Ramos (cell line): ENCODE data around the gene SCNN1B.

Experiments used
- in situ Hi-C: fragments of 300-500 bp; cut with MboI; formaldehyde crosslinking; loops from one replicate; pipeline ENCODE4 v1.14.3; 2022; ENCODE audit warnings: low sequenced_read_pairs; ENCODE audit not compliant: unreplicated experiment

The SCNN1B gene

GRCh38 chr16:23288209-23288608 lies 13.9 kb upstream of the SCNN1B start:
- in situ Hi-C loops, result no loop called here

DNA sequence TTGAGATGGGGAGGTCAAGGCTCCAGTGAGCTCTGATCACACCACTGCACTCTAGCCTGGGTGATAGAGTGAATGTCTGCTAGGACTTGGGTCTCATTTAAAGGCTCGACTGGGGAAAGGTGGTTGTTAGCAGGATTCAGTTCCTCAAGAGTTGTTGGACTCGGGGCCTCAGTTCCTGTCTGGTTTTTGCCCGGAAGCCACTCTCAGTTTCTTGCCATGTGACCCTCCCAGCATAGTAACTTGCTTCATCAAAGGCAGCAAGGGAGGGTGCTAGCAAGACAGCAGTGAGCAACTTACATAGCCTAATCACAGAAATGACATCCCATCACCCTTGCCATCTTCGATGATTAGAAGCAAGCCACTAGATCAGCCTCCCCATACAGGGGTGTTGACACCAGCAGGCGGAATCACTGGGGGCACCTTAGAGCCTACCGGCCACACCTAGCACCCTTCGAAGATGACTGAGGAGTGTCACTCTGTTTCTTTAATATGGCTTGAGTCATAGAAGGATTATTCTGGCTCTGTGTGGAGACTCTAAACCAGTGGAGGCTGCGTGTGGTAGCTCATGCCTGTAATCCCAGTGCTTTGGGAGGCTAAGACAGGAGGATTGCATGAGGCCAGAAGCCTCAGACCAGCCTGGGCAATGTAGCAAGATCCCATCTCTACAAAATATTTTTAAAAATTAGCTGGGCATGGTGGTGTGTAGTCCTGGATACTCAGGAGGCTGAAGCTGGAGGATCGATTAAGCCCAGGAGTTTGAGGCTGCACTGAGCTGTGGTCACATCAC lies 13.2 kb upstream of the SCNN1B start:
- in situ Hi-C loops, result no loop called here

DNA sequence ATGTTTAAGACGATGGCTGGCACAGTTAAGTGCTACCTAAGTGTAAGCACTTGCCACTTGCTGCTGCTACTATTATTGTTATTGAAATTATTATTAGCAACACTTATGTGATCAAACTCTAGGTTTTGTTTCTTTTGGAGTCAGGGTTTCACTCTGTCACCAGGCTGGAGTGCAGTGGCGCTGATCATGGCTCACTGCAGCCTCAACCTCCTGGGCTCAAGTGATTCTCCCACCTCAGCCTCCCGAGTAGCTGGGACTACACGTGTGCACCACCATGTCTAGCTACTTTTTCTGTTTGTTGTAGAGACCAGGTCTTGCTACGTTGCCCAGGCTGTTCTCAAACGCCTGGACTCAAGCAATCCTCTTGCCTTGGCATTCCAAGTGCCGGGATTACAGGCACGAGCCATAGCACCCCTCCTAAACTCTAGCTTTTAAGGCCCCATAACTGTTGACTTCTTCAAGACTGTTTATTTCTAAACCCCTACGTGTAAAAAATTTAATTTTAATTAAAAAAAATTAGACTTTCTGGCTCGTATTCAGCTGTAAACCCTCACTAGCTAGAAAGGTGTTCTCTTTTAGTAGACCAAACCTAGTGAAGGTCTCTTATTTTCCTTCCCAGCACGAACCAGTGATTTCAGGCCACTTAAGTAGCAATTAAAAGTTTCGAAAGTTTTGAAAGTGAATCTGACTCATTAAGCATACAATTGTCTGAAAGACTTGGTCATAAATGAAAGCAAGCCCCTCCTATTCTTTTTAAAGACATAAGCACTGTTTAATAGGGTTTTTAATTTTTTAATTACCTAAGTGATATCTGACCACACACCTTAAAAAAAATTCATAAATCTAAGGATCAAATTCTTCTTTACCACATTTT lies 11.7 kb upstream of the SCNN1B start:
- in situ Hi-C loops, result loop anchor here (10.0 kb wide), 1 partner anchor 144 kb away; no protein-coding TSS in a partner anchor

GRCh38 chr16:23293016-23293415 lies 9.1 kb upstream of the SCNN1B start:
- in situ Hi-C loops, result loop anchor here (10.0 kb wide), 1 partner anchor 142 kb away; no protein-coding TSS in a partner anchor

GRCh38 chr16:23294260-23294659 lies 7.8 kb upstream of the SCNN1B start:
- in situ Hi-C loops, result loop anchor here (10.0 kb wide), 1 partner anchor 141 kb away; no protein-coding TSS in a partner anchor

GRCh38 chr16:23296994-23297393 lies 5.1 kb upstream of the SCNN1B start:
- in situ Hi-C loops, result loop anchor here (10.0 kb wide), 1 partner anchor 138 kb away; no protein-coding TSS in a partner anchor

DNA sequence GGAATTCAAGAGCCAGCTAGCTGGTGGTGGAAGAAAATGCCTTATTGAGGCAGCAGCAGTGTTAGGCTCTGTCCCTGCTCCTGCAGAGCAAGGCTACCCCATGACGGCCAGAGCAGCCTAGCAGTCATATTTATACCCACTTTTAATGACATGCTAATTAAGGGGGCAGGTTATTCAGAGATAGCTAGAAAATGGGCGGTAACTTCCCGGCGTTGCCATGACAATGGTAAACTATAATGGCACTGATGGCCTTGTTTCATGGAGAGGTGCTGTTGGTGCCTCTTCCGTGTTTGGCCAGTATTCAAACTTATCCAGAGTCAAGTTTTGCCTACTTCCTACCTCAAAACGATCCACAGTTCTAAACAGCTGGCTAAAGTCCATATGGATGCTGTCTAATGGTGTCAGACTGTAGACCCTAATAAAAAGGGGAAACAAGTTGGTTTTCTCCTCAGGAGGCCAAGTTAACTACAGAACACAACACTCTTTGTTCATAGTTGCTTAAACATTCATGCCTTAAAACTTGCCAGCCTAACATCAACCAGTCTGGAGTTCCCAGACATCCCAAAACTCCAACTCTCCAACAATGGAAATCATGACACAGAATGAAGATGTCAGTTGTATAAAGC lies 3.7 kb upstream of the SCNN1B start:
- in situ Hi-C loops, result loop anchor here (10.0 kb wide), 1 partner anchor 136 kb away; no protein-coding TSS in a partner anchor

- in situ Hi-C loops, result loop anchor here (10.0 kb wide), 1 partner anchor 135 kb away; no protein-coding TSS in a partner anchor
These were observed 2.3 kb upstream of the SCNN1B start for GRCh38 chr16:23299815-23300214.

DNA sequence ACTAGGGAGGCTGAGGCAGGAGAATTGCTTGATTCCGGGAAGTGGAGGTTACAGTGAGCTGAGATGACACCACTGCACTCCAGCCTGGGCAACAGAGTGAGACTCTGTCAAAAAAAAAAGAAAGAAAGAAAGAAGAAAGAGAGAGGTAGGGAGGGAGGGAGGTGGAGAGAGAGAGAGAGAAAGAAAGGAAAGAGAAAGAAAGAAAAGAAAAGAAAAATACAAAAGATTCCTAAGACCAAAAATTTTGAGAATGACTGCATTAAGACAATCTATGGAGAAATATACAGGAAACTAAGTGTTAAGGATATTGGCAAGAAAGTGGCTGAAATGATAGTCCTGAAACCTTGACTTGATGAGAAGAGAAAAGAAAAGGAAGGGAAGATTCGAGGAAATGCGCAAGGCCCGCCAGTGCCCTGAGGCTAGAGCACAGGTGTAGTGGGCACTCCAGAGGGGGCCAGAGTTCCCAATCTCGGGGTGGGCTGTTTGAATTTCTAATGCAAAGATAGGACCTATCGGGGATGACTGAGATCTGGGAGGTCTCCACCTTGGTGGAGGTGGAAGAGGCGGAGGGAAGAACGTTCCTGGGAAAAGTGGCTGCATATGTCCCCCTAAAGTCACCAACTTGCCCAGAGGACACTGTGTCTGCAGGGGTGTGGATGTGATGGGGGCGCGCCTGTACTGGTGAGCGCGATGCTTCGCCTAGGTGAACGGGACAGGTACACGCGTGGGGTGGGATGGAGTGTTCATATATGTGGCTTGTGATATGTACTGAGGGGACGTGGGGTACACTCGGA lies 654 bp upstream of the SCNN1B start:
- in situ Hi-C loops, result no loop called here

GRCh38 chr16:23303685-23304084 lies 1.6 kb downstream of the SCNN1B start:
- in situ Hi-C loops, result no loop called here

- in situ Hi-C loops, result no loop called here
These were observed 2.5 kb downstream of the SCNN1B start for GRCh38 chr16:23304620-23305019.

DNA sequence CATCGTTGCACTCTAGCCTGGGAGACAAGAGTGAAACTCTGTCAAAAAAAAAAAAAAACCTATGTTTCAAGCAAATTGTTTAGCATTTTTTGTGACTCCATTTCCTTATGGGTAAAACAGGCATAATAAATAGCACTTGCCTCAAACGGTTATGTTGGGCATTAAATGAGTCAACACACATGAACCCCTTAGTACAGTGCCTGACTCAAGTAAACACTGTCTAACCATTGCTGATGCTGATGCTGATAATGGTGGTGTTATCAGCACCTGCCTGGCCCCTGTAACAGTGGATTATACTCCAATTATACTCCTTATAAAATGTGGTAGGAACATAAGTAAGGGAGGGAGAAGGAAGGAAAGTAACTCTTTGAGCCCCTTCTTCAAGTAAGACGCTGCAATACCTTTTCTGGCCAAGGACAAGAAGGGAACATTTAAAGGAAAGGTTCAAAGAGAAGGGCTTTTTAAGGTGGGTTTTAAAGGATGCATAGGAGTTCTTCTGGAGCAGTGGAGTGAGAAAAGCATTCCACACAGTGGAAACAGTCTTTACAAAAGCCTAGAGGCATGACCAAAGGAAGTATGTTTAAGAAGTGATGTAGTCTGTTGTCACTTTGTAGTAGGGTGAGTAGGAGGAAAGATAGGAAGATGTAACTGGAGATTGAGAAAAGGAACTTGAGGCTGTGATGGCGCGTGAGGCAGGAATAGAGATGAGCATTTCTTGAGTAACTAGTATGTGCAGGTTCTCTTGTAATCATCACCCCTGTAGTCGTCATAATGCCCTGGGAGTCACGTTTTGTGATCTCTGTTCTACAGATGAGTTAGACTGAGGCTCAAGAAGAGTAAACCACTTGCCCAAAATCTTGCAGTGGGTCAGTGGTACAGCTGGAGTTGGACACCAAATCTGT lies 4.3 kb downstream of the SCNN1B start:
- in situ Hi-C loops, result no loop called here

GRCh38 chr16:23310217-23310616 lies 8.1 kb downstream of the SCNN1B start:
- in situ Hi-C loops, result loop anchor here (10.0 kb wide), 1 partner anchor 115 kb away; no protein-coding TSS in a partner anchor

GRCh38 chr16:23310744-23311143 lies 8.6 kb downstream of the SCNN1B start:
- in situ Hi-C loops, result loop anchor here (10.0 kb wide), 1 partner anchor 114 kb away; no protein-coding TSS in a partner anchor

DNA sequence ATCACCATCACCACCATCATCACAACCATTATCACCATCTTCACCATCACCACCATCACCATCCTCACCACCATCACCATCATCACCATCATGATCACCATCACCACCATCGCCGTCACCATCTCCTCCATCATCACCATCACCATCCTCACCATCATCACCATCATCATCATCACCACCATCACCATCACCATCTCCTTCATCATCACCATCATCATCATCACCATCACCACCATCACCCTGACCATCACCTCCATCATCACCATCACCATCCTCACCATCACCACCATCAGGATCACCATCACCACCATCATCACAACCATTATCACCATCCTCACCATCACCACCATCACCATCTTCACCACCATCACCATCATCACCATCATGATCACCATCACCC lies 14.1 kb downstream of the SCNN1B start:
- in situ Hi-C loops, result loop anchor here (10.0 kb wide), 1 partner anchor 109 kb away; no protein-coding TSS in a partner anchor

- in situ Hi-C loops, result loop anchor here (10.0 kb wide), 1 partner anchor 108 kb away; no protein-coding TSS in a partner anchor
These were observed 14.6 kb downstream of the SCNN1B start for GRCh38 chr16:23316634-23317265.

- in situ Hi-C loops, result loop anchor here (10.0 kb wide), 1 partner anchor 108 kb away; no protein-coding TSS in a partner anchor
These were observed 15.2 kb downstream of the SCNN1B start for GRCh38 chr16:23317266-23317661.

GRCh38 chr16:23317751-23318150 lies 15.6 kb downstream of the SCNN1B start:
- in situ Hi-C loops, result loop anchor here (10.0 kb wide), 1 partner anchor 107 kb away; no protein-coding TSS in a partner anchor
